OCI-LY7 (cell line): ENCODE measurements around the gene MED25. TPM values are rescaled to one million over a fixed set of nuclear protein-coding genes. Genes with fewer than 3 reads are reported as not detected.

Experiments
- BruUV-seq: library from RNA; stranded (reverse); fragments of 400-500 nt; replicated peaks from 2 replicates; lab custom pipeline; 2021; lab: Mats Ljungman, UMichigan
- CTCF ChIA-PET: fragments of 300-600 bp; sonication (Branson Sonifier 250); formaldehyde crosslinking; loops from one replicate; lab custom pipeline; 2022; ENCODE audit warnings: antibody characterized with exemption; ENCODE audit not compliant: unreplicated experiment; lab: Charles Lee
- POLR2A ChIA-PET: fragments of 300-600 bp; sonication (Branson Sonifier 250); formaldehyde crosslinking; loops from one replicate; lab custom pipeline; 2022; ENCODE audit warnings: antibody characterized with exemption; lab: Charles Lee
- DNase-seq: peaks from one replicate; pipeline ENCODE4 v3.0.0-alpha.2; 2015; ENCODE audit warnings: low spot score
- H2AFZ ChIP-seq: fragments of 200-600 bp; sonication (generic), shearing (Covaris generic); 2 replicates; pipeline ENCODE4 v1.6.1; 2014; ENCODE audit warnings: mild to moderate bottlenecking, antibody characterized with exemption, low read length, moderate library complexity
- H3K27ac ChIP-seq: fragments of 200-600 bp; sonication (generic); 2 replicates; pipeline ENCODE4 v1.5.1; 2014; ENCODE audit warnings: mixed run types, low read depth, mild to moderate bottlenecking, moderate library complexity, low read length, inconsistent platforms; ENCODE audit not compliant: poor library complexity, severe bottlenecking
- H3K36me3 ChIP-seq: fragments of 200-600 bp; sonication (generic); 2 replicates; pipeline ENCODE4 v1.6.1; 2014; ENCODE audit warnings: mild to moderate bottlenecking, antibody characterized with exemption, low read length, moderate library complexity, mixed read lengths; ENCODE audit not compliant: insufficient read depth
- H3K4me1 ChIP-seq: fragments of 200-600 bp; sonication (generic); 2 replicates; pipeline ENCODE4 v1.5.1; 2014; ENCODE audit warnings: mild to moderate bottlenecking, low read length; ENCODE audit not compliant: insufficient read depth, poor library complexity, severe bottlenecking
- H3K4me2 ChIP-seq: fragments of 200-600 bp; sonication (generic); 2 replicates; pipeline ENCODE4 v1.6.1; 2014; ENCODE audit warnings: mild to moderate bottlenecking, low read length
- H3K4me3 ChIP-seq: fragments of 200-600 bp; sonication (generic); 2 replicates; pipeline ENCODE4 v1.5.1; 2014; ENCODE audit warnings: mild to moderate bottlenecking, low read depth, low read length; ENCODE audit not compliant: poor library complexity, severe bottlenecking
- H3K79me2 ChIP-seq: fragments of 200-600 bp; sonication (generic); 2 replicates; pipeline ENCODE4 v1.6.1; 2016; ENCODE audit warnings: low read depth, mild to moderate bottlenecking, low read length, moderate library complexity, mixed read lengths; ENCODE audit not compliant: insufficient read depth
- H3K9me2 ChIP-seq: fragments of 200-600 bp; sonication (generic); 2 replicates; pipeline ENCODE4 v1.6.1; 2016; ENCODE audit warnings: mild to moderate bottlenecking, low read length, mixed read lengths; ENCODE audit not compliant: insufficient read depth
- H3K9me3 ChIP-seq: fragments of 200-600 bp; sonication (generic); 2 replicates; pipeline ENCODE4 v1.6.1; 2014; ENCODE audit warnings: mild to moderate bottlenecking, mixed run types, low read length, mixed read lengths
- H4K20me1 ChIP-seq: fragments of 200-600 bp; sonication (generic); 2 replicates; pipeline ENCODE4 v1.6.1; 2014; ENCODE audit warnings: mild to moderate bottlenecking, antibody characterized with exemption, low read length, moderate library complexity, mixed read lengths; ENCODE audit not compliant: insufficient read depth
- CTCF ChIP-seq: fragments of 200-600 bp; sonication (generic); conservative IDR thresholded peaks from 2 replicates; pipeline ENCODE4 v1.5.1; 2014; ENCODE audit warnings: mild to moderate bottlenecking, antibody characterized with exemption, low read length, moderate library complexity, mixed read lengths
- EZH2phosphoT487 ChIP-seq: fragments of 200-600 bp; sonication (generic); IDR thresholded peaks from 2 replicates; pipeline ENCODE4 v1.6.1; 2018; ENCODE audit warnings: low read depth, borderline replicate concordance, mild to moderate bottlenecking, mixed run types, antibody characterized with exemption, low read length, moderate library complexity, mixed read lengths
- intact Hi-C: fragments of 100-400 bp; cut with micrococcal nuclease; formaldehyde crosslinking; loops from one replicate; pipeline ENCODE4 v1.10.0; 2022; ENCODE audit not compliant: unreplicated experiment
- total RNA-seq, 2 experiments: library from RNA; depleted of rRNA in 1 of 2; stranded (reverse); fragments of >200 nt in 1 of 2; shearing (Covaris generic) in 1 of 2; gene quantifications; 2 replicates each; pipeline ENCODE4 v1.2.3, GENCODE V29; 2014 to 2022

The MED25 gene
- total RNA-seq, 2 experiments from 2014 or later: 85.1 to 111 TPM

DNA sequence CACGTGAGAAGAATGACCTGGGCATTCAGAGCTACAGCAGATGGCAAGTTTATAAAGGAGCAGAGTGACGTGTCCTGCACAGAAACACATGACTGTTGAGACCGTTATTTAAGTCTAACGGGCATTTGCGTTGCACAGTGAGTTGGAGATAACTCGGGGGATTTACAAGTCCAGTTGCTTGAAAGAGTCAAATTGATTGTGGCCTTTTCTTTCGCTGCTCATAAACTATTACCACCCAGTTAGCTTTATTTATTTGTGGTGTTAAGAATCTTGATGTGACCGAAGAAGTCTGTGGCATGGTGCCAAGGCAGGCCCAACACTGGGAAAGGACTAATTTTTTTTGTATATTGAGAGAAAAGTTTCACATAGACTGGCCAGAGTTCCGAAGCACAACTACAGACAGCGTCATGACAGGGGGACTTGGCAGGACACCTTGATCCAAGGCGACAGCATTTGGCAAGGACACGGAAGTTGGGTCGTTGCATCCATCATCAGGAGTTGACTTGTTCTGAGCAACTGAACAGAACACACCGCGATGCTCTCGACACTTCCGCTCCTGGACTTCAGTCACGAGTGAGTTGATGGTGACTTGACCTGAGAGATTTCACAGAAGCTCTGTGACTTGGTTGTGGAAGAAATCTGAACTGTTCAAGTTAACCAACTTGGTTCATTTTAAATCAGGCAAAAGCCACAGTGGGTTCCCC lies 20.9 kb downstream of the MED25 start:
- no TSS peak for BruUV-seq
- H3K36me3 ChIP-seq: peaks cover 83% of the 10 kb centered on the region
- no peaks in the 10 kb centered on the region for H3K9me2 ChIP-seq
- no peak for TF ChIP-seq CTCF
- TF ChIP-seq EZH2phosphoT487: no peak
- H3K27ac ChIP-seq: no peak overlapping the region
- DNase-seq: no peak
- no peaks in the 10 kb centered on the region for H3K9me3 ChIP-seq
- no peak overlapping the region for H2AFZ ChIP-seq
- ChIA-PET POLR2A (interaction anchor here (0.6 kb wide), 1 partner anchor 19 kb away, joined by 3 read pairs; no protein-coding TSS in a partner anchor), CTCF (no interaction called here)
- H4K20me1 ChIP-seq: no peaks in the 10 kb centered on the region
- H3K4me1 ChIP-seq: peaks cover 8% of the 10 kb centered on the region
- no peak overlapping the region for H3K4me2 ChIP-seq
- intact Hi-C loops: no loop called here
- H3K79me2 ChIP-seq: no peaks in the 10 kb centered on the region
- no peak overlapping the region for H3K4me3 ChIP-seq

DNA sequence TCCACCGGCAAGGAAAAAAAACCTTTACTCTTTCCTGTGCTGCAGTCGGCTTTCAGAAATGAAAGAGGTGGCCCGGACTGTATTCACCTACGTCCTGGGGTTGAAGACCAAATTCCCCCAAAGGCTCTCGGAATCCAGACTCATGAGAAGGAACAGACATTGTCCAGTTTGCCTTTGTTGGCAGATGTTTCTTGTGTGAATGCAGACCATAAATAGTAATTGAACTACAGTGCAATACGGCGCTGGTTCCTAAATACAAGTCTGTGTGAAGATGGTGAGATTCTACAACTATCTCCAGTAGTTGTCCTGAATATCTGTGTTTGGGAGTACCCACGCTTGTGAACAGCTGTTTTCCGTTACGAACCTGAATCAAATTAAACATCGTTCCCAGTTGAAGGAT lies 21.6 kb downstream of the MED25 start:
- TF ChIP-seq CTCF: no peak
- no peak for TF ChIP-seq EZH2phosphoT487
- intact Hi-C loops: no loop called here

GRCh38 chr19:49840321-49840720 lies 22.2 kb downstream of the MED25 start:
- Histone ChIP-seq H3K9me2 (no peaks in the 10 kb centered on the region), H3K9me3 (no peaks in the 10 kb centered on the region), H3K27ac (no peak overlapping the region), H3K36me3 (peaks cover 70% of the 10 kb centered on the region), H4K20me1 (no peaks in the 10 kb centered on the region), H3K4me2 (no peak overlapping the region), H3K4me1 (peaks cover 12% of the 10 kb centered on the region), H2AFZ (no peak overlapping the region), H3K79me2 (no peaks in the 10 kb centered on the region), H3K4me3 (no peak overlapping the region)
- ChIA-PET CTCF (no interaction called here), POLR2A (no interaction called here)
- no peak for TF ChIP-seq EZH2phosphoT487
- no peak for TF ChIP-seq CTCF
- no TSS peak for BruUV-seq
- intact Hi-C loops: no loop called here
- no peak for DNase-seq

More for the DNA sequence above, 21.6 kb downstream of the MED25 start:
- Histone ChIP-seq H3K4me2 (no peak overlapping the region), H3K27ac (no peak overlapping the region), H3K4me1 (peaks cover 10% of the 10 kb centered on the region), H3K9me2 (no peaks in the 10 kb centered on the region), H4K20me1 (no peaks in the 10 kb centered on the region), H3K36me3 (peaks cover 76% of the 10 kb centered on the region), H2AFZ (no peak overlapping the region), H3K79me2 (no peaks in the 10 kb centered on the region), H3K4me3 (no peak overlapping the region), H3K9me3 (no peaks in the 10 kb centered on the region)
- BruUV-seq: TSS peak; percentile 61
- DNase-seq: no peak
- POLR2A ChIA-PET: no interaction called here
- CTCF ChIA-PET: no interaction called here
